Naive thymus-derived CD4-positive, alpha-beta T cell (primary cell): ENCODE measurements around the gene ZNF576. TPM values are rescaled to one million over a fixed set of nuclear protein-coding genes. Genes with fewer than 3 reads are reported as not detected.

Experiments
- ATAC-seq: fragments of 150-1000 bp; cut with Tn5 transposase; 2 replicates; pipeline ENCODE4 v1.10.0; 2021; ENCODE audit warnings: mild to moderate bottlenecking, moderate library complexity
- CTCF ChIA-PET: fragments of 350-600 bp; sonication (Branson Sonifier 250); formaldehyde crosslinking; loops from one replicate; lab custom pipeline; 2021; ENCODE audit warnings: antibody characterized with exemption; lab: Charles Lee
- POLR2A ChIA-PET: fragments of 350-600 bp; sonication (Branson Sonifier 250); formaldehyde crosslinking; loops from one replicate; lab custom pipeline; 2021; ENCODE audit warnings: antibody characterized with exemption, inconsistent platforms; lab: Charles Lee
- DNase-seq, 9 donors: peaks; one replicate each; pipeline versions ENCODE4 v3.0.0 to v3.0.0-alpha.2; 2020 to 2022; ENCODE audit warnings: mixed read lengths in 1 of 9
- H3K27ac ChIP-seq: one replicate; pipeline ENCODE4 v1.7.0; 2013; ENCODE audit warnings: mild to moderate bottlenecking, low read depth, low read length, moderate library complexity
- H3K27me3 ChIP-seq, 2 donors: one replicate each; pipeline ENCODE4 v1.7.0; 2013; ENCODE audit warnings: low read length in 2 of 2, mild to moderate bottlenecking in 2 of 2, moderate library complexity in 2 of 2; ENCODE audit not compliant: control insufficient read depth in 2 of 2, insufficient read depth in 2 of 2
- H3K36me3 ChIP-seq, 3 experiments: 1 replicate in 2 of 3; 2 replicates in 1 of 3; pipeline ENCODE4 v1.7.0; 2013; ENCODE audit warnings: low read length in 3 of 3, mild to moderate bottlenecking in 3 of 3, moderate library complexity in 1 of 3; ENCODE audit not compliant: insufficient read depth in 3 of 3, control insufficient read depth in 2 of 3
- H3K4me1 ChIP-seq, 2 donors: one replicate each; pipeline ENCODE4 v1.7.0; 2013; ENCODE audit warnings: low read length in 2 of 2, mild to moderate bottlenecking in 2 of 2, moderate library complexity in 1 of 2; ENCODE audit not compliant: control insufficient read depth in 2 of 2, insufficient read depth in 2 of 2
- H3K4me3 ChIP-seq: 2 replicates; pipeline ENCODE4 v1.7.0; 2013; ENCODE audit warnings: mild to moderate bottlenecking, low read length
- H3K9me3 ChIP-seq, 3 experiments: 1 replicate in 2 of 3; 2 replicates in 1 of 3; pipeline ENCODE4 v1.7.0; 2013; ENCODE audit warnings: low read length in 3 of 3; ENCODE audit not compliant: control insufficient read depth in 2 of 3
- H3K27ac Mint-ChIP-seq, 9 donors: one replicate each; pipeline ENCODE4 v1.8.0; 2020 to 2022; ENCODE audit warnings: mixed read lengths in 9 of 9, mild to moderate bottlenecking in 8 of 9, moderate library complexity in 5 of 9, inconsistent platforms in 2 of 9
- H3K27me3 Mint-ChIP-seq, 5 donors: one replicate each; pipeline ENCODE4 v1.8.0; 2021 to 2022; ENCODE audit warnings: mixed read lengths in 5 of 5, mild to moderate bottlenecking in 1 of 5
- H3K36me3 Mint-ChIP-seq, 5 donors: one replicate each; pipeline ENCODE4 v1.8.0; 2020 to 2022; ENCODE audit warnings: mixed read lengths in 5 of 5, mild to moderate bottlenecking in 3 of 5, inconsistent platforms in 1 of 5
- H3K4me1 Mint-ChIP-seq, 7 donors: one replicate each; pipeline ENCODE4 v1.8.0; 2020 to 2022; ENCODE audit warnings: mixed read lengths in 7 of 7, mild to moderate bottlenecking in 3 of 7, inconsistent platforms in 1 of 7
- H3K4me3 Mint-ChIP-seq, 10 donors: one replicate each; pipeline ENCODE4 v1.8.0; 2020 to 2022; ENCODE audit warnings: mild to moderate bottlenecking in 10 of 10, mixed read lengths in 10 of 10, moderate library complexity in 6 of 10, inconsistent platforms in 2 of 10
- H3K9me3 Mint-ChIP-seq, 11 donors: one replicate each; pipeline ENCODE4 v1.8.0; 2020 to 2022; ENCODE audit warnings: mixed read lengths in 11 of 11, mild to moderate bottlenecking in 4 of 11, inconsistent platforms in 1 of 11, moderate library complexity in 1 of 11
- intact Hi-C, 2 donors: fragments of 100-400 bp; cut with micrococcal nuclease; formaldehyde crosslinking; loops; one replicate each; pipeline ENCODE4 v1.15.1; 2023
- polyA plus RNA-seq, 2 donors: library from polyadenylated mRNA; unstranded; fragments of 300-500 nt; fragmentation: Illumina TruSeq; gene quantifications; one replicate each; pipeline ENCODE4 v1.2.3, GENCODE V29; 2021
- total RNA-seq, 6 experiments: library from RNA in 5 of 6; stranded (reverse) in 5 of 6; gene quantifications; 1 replicate in 5 of 6; 2 replicates in 1 of 6; pipeline ENCODE4 v1.2.3 and lab custom pipeline; 2021 to 2026

Gene ZNF576
- total and polyA plus RNA-seq, 7 experiments from 2014 or later, result 8.6 to 20.6 (median 15.7) TPM

DNA sequence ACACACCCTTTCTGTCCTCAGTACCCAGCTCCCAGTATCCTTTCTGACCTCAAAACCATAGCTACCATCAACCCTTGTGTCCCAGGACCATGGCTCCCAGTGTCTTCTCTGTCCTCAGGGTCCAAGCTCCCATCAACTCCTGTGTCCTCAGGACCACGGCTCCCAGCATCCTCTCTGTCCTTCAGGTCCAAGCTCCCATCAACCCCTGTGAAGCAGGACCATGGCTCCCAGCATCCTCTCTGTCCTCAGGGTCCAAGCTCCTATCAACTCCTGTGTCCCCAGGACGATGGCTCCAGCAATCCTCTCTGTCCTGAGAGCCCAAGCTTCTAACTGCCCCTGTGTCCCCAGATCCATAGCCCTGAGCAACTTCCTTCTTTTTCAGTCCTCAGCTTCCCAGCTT, 44.9 kb downstream of the ZNF576 start:
- POLR2A ChIA-PET, result interaction anchor here (0.5 to 0.7 kb wide), 2 partner anchors 28 to 116 kb away, joined by 3 read pairs; no protein-coding TSS in a partner anchor
- peaks cover 0 to 3% (median 3%) of the 10 kb centered on the region in 5 donors for H3K36me3 Mint-ChIP-seq
- Histone ChIP-seq H3K27ac (no peak overlapping the region), H3K36me3 (no peaks in the 10 kb centered on the region), H3K4me3 (no peak overlapping the region), H3K4me1 (peaks cover 0 to 6% of the 10 kb centered on the region in 2 donors), H3K9me3 (no peaks in the 10 kb centered on the region), H3K27me3 (peaks cover 4 to 8% of the 10 kb centered on the region in 2 donors)
- H3K27me3 Mint-ChIP-seq, result peaks cover 13 to 44% (median 30%) of the 10 kb centered on the region in 5 donors
- H3K4me3 Mint-ChIP-seq, result peak overlapping the region; percentile 44 to 89 (median 66)
- DNase-seq (no peak), ATAC-seq (no peak)
- intact Hi-C loops, result no loop called here
- peaks cover 12 to 28% (median 15%) of the 10 kb centered on the region in 7 donors for H3K4me1 Mint-ChIP-seq
- H3K9me3 Mint-ChIP-seq, result peaks cover 0 to 2% (median 0%) of the 10 kb centered on the region in 11 donors
- CTCF ChIA-PET, result interaction anchor here (0.8 to 1.6 kb wide), 2 partner anchors 12 to 86 kb away, joined by 3 to 4 read pairs; no protein-coding TSS in a partner anchor
- peak overlapping the region in 5 of 9 donors; percentile 10 to 56 (median 29) for H3K27ac Mint-ChIP-seq

DNA sequence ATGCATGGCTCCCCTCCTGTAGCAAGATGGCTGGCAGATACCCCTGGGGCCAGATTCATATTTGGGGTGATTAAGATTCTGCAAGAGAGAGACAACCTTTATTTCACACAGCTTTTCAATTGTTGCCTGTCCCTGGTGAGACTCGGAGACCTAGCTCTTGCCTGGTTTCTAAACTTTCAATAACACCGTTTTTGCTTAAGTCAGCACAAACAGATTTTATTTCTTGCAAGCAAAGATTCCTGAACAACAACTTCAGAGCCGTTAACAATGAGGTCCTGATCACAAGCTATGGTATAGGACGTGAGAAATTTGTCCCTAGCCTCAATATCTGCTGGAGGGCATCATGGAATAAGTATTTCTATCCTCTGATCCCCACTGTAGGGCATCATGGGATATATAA, 46.1 kb downstream of the ZNF576 start:
- no peaks in the 10 kb centered on the region for H3K36me3 ChIP-seq
- peaks cover 0 to 6% of the 10 kb centered on the region in 2 donors for H3K4me1 ChIP-seq
- CTCF ChIA-PET, result interaction anchor here (1.6 kb wide), 1 partner anchor 13 kb away, joined by 3 read pairs; no protein-coding TSS in a partner anchor
- POLR2A ChIA-PET, result interaction anchor here (0.6 to 0.7 kb wide), 3 partner anchors 68 to 210 kb away, joined by 3 to 7 read pairs (median 3); partner anchors contain the start of gene XRCC1
- Mint-ChIP-seq H3K27me3 (peaks cover 9 to 36% (median 23%) of the 10 kb centered on the region in 5 donors), H3K27ac (no peak overlapping the region), H3K9me3 (peaks cover 0 to 4% (median 0%) of the 10 kb centered on the region in 11 donors), H3K4me1 (peaks cover 12 to 28% (median 15%) of the 10 kb centered on the region in 7 donors), H3K36me3 (peaks cover 0 to 10% (median 5%) of the 10 kb centered on the region in 5 donors), H3K4me3 (peak overlapping the region in 1 of 10 donors; percentile 48)
- ATAC-seq, result no peak
- no peak overlapping the region for H3K27ac ChIP-seq
- H3K9me3 ChIP-seq, result no peaks in the 10 kb centered on the region
- no peak for DNase-seq
- intact Hi-C loops, result no loop called here
- H3K4me3 ChIP-seq, result no peak overlapping the region
- H3K27me3 ChIP-seq, result peaks cover 4 to 8% of the 10 kb centered on the region in 2 donors

DNA sequence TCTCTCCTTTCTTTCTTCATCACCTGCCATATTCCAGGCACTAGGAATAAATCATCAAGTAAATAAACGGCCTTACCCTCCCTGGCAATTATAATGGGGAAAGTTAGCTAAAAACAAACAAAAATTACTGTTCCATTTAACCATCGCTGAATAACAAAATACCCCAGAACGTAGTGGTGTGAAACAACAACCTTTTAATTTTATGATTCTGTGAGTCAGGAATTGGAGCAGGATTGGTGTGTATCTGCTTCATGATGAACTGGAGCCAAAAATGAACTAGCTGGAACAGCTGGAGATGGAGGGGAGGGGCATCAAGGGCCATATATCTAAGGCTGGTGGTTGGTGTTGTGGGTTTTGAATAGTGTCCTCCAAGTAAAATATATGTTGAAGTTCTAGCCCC, 46.9 kb downstream of the ZNF576 start:
- H3K4me3 ChIP-seq, result no peak overlapping the region
- ATAC-seq, result no peak
- Mint-ChIP-seq H3K27ac (no peak overlapping the region), H3K9me3 (peaks cover 0 to 4% (median 0%) of the 10 kb centered on the region in 11 donors), H3K4me3 (no peak overlapping the region), H3K27me3 (peaks cover 5 to 29% (median 16%) of the 10 kb centered on the region in 5 donors), H3K36me3 (peaks cover 0 to 15% (median 10%) of the 10 kb centered on the region in 5 donors), H3K4me1 (peaks cover 12 to 24% (median 14%) of the 10 kb centered on the region in 7 donors)
- ChIA-PET POLR2A (no interaction called here), CTCF (no interaction called here)
- H3K4me1 ChIP-seq, result peaks cover 0 to 6% of the 10 kb centered on the region in 2 donors
- H3K9me3 ChIP-seq, result no peaks in the 10 kb centered on the region
- intact Hi-C loops, result no loop called here
- no peak for DNase-seq
- H3K36me3 ChIP-seq, result no peaks in the 10 kb centered on the region
- H3K27me3 ChIP-seq, result peaks cover 4 to 8% of the 10 kb centered on the region in 2 donors
- no peak overlapping the region for H3K27ac ChIP-seq

DNA sequence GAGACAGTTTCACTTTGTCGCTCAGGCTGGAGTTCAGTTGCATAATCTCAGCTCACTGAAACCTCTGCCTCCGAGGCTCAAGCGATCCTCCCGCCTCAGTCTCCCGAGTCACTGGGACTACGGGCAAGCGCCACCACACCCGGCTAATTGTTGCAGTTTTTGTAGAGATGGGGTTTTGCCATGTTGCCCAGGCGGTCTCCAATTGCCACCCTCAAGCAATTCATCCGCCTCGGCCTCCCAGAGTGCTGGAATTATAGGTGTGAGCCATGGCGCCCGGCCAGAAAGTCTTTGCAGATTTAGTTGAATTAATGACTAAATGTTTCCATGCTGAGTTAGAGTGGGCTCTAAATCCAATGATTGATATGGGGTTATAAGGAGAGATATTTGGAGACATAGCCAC, 47.8 kb downstream of the ZNF576 start:
- CTCF ChIA-PET, result no interaction called here
- Mint-ChIP-seq H3K27ac (no peak overlapping the region), H3K4me1 (peaks cover 6 to 17% (median 8%) of the 10 kb centered on the region in 7 donors), H3K36me3 (peaks cover 0 to 20% (median 10%) of the 10 kb centered on the region in 5 donors), H3K4me3 (no peak overlapping the region), H3K9me3 (peaks cover 0 to 4% (median 0%) of the 10 kb centered on the region in 11 donors), H3K27me3 (peaks cover under 1 to 20% (median 8%) of the 10 kb centered on the region in 5 donors)
- no peak overlapping the region for H3K4me3 ChIP-seq
- no peak overlapping the region for H3K27ac ChIP-seq
- DNase-seq (no peak), ATAC-seq (no peak)
- H3K27me3 ChIP-seq, result no peaks in the 10 kb centered on the region
- peaks cover 0 to 6% of the 10 kb centered on the region in 2 donors for H3K4me1 ChIP-seq
- no peaks in the 10 kb centered on the region for H3K9me3 ChIP-seq
- intact Hi-C loops, result no loop called here
- H3K36me3 ChIP-seq, result no peaks in the 10 kb centered on the region
- POLR2A ChIA-PET, result no interaction called here

DNA sequence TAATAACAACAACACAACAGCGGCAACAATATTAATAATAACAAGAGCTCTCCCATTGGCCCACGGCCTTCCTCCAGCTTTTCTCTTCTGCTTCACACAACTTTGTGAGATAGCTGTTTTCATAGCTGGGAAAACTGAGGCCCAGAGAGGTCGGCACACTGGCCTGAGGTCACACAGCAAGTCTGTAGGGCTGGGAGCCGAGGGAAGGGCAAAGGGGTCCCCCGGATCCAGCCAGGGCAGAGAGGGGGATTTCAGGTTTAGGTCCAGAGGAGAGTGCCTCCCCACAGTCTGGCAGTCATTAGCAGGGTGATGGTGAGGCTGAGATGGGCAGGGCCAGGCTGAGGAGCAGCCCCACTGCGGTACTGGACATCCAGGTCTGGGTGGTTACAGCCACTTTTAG, 52.2 kb downstream of the ZNF576 start:
- intact Hi-C loops, result no loop called here
- no peaks in the 10 kb centered on the region for H3K4me1 ChIP-seq
- no peak overlapping the region for H3K4me3 Mint-ChIP-seq
- peaks cover 0 to 4% (median 0%) of the 10 kb centered on the region in 11 donors for H3K9me3 Mint-ChIP-seq
- no peak overlapping the region for H3K4me3 ChIP-seq
- H3K27ac ChIP-seq, result no peak overlapping the region
- ATAC-seq (no peak), DNase-seq (no peak)
- no peak overlapping the region for H3K27ac Mint-ChIP-seq
- no peaks in the 10 kb centered on the region for H3K9me3 ChIP-seq
- no peaks in the 10 kb centered on the region for H3K27me3 ChIP-seq
- no peaks in the 10 kb centered on the region for H3K27me3 Mint-ChIP-seq
- POLR2A ChIA-PET, result interaction anchor here (0.6 kb wide), 1 partner anchor 115 kb away, joined by 3 read pairs; no protein-coding TSS in a partner anchor
- H3K4me1 Mint-ChIP-seq, result peaks cover 0 to 5% (median 0%) of the 10 kb centered on the region in 7 donors
- no peaks in the 10 kb centered on the region for H3K36me3 ChIP-seq
- CTCF ChIA-PET, result interaction anchor here (1.1 kb wide), 1 partner anchor 90 kb away, joined by 3 read pairs; no protein-coding TSS in a partner anchor
- H3K36me3 Mint-ChIP-seq, result peaks cover 0 to 28% (median 15%) of the 10 kb centered on the region in 5 donors

DNA sequence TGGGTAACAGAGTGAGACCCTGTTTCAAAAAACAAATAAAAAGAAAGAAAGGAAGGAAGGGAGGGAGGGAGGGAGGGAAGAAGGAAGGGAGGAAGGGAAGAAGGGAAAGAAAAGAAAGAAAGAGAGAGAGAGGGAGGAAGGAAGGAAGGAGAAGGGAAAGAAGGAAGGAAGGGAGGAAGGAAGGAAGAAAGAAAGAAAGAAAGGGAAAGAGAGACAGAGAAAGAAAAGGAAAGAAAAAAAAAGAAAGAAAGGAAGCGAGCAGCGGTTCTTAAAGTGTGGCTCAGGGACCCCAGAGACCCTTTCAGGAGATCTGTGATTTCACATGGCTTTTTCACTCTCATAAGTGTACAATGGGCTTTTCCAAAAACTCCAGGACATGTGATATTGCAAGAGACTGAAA, 53.1 kb downstream of the ZNF576 start:
- Histone ChIP-seq H3K4me1 (no peaks in the 10 kb centered on the region), H3K27ac (no peak overlapping the region), H3K9me3 (no peaks in the 10 kb centered on the region), H3K4me3 (no peak overlapping the region), H3K36me3 (no peaks in the 10 kb centered on the region), H3K27me3 (no peaks in the 10 kb centered on the region)
- ChIA-PET CTCF (interaction anchor here (0.6 kb wide), 2 partner anchors 115 to 130 kb away, joined by 3 read pairs; no protein-coding TSS in a partner anchor), POLR2A (interaction anchor here (0.6 kb wide), 1 partner anchor 19 kb away, joined by 3 read pairs; no protein-coding TSS in a partner anchor)
- H3K27ac Mint-ChIP-seq, result no peak overlapping the region
- DNase-seq (no peak), ATAC-seq (no peak)
- no peaks in the 10 kb centered on the region for H3K27me3 Mint-ChIP-seq
- peaks cover 0 to 33% (median 17%) of the 10 kb centered on the region in 5 donors for H3K36me3 Mint-ChIP-seq
- intact Hi-C loops, result no loop called here
- H3K4me3 Mint-ChIP-seq, result no peak overlapping the region
- H3K4me1 Mint-ChIP-seq, result peaks cover 0 to 5% (median 0%) of the 10 kb centered on the region in 7 donors
- peaks cover 0 to 4% (median 0%) of the 10 kb centered on the region in 11 donors for H3K9me3 Mint-ChIP-seq
